ENCODE data around the gene RPL22.

- TF ChIP-seq POLR2AphosphoS5 (IDR thresholded peaks at IDR 0.05) (no peak), CTCF (IDR thresholded peaks at IDR 0.05 in 8 of 11, conservative IDR thresholded peaks at IDR 0.05 in 3 of 11) (no peak), POLR2A (IDR thresholded peaks at IDR 0.05) (no peak)
These were observed 62.7 kb downstream of the RPL22 start for GRCh38 chr1:6136516-6137220.

Data from spleen (tissue), 7 donors.